Measurements from ENCODE around the gene MLEC.
"Not testable (repeated sequence)": the region's sequence is repeated elsewhere in the genome, so short reads cannot be mapped to it uniquely, and the experiment has no call there.

Gene MLEC

DNA sequence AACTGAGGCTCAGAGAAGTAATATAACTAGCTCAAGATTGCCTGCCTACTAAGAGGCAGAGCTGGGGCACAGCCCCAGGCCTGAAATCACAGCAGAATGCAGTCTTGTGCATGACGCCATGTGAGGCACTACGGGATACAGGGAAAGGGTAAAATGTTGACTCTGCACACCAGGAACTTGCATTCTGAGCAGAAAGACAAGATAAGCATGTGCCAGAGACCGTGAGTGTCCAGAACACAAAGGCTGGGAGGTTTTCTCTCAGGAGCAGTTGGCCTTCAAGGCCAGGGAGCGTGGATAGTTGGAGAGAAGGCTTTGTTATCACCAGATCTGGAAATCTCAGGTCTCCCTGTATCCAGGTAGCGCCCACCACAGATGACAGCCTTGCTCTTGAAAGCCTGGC is 23.2 kb upstream of the MLEC start:
- DNase-seq: no peak

DNA sequence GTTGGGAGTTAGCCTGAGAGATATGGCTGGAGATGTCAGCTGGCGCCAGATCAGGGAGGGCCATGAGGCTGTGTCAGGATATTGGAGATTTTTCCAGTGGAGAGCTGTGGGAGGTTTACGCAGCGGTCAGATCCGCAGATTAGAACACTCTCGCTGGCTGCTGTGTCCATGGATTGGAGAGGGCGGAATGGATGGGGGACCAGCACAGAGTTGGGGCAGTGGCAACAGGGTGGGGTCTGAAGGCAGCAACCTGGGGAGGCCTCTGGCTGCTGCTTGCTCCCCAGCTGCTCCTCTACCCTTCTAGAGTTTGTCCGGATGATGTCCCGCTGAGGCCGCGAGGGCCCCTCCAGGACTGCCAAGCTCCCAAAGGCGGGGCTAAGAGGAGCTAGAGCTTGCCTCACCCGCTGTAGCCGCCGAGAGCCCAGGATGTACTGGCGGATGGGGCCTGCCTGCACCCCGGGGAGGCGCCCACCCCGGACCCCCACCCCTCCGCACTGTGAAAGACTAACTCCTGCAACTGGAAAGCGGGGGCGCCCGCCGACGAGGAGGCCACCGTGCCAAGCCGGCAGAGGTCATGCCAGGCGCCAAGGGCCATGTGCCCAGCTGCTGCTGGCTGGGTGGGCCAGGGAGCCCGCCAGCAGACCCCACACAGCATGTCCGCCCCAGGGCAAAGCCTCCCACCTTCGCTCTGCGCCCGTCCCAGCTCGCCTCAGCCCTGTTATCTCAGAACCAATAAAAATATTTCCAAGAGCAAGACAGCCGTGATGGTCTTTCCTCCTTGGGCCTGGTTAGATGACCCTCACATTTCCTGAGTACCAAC is 20.2 kb upstream of the MLEC start:
- DNase-seq: no peak

DNA sequence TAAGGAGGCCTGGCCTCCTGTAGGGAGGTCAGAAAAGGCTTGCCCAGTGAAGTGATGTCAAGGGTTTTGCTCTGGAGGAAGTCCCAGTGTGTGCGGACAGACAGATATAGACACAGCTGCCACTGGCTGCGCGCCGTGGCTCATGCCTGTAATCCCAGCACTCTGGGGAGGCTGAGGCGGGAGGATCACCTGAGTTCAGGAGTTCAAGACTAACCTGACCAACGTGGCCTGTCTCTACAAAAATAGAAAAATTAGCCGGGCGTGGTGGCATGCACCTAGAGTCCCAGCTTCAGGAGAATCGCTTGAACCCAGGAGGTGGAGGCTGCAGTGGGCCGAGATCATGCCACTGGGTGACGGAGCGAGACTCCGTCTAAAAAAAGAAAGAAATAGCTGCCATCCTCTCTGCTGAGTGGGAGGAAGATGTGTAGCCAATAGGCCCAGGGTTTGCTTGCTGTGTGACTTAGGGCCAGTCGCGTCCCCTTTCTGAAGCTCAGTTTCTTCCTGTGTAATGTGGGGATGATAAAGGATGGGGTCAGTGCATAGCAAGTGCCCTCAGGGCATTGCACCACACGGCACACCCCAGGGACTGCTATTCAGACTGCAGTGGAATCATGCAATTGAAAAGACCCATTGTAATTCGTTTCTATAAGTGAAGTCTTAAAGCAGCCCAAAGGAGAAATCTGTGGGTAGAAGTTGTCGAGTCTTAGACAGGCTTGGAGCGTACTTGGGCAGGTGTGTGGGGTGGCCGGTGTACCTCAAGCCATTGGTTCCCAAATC is 18.7 kb upstream of the MLEC start:
- DNase-seq: no peak

DNA sequence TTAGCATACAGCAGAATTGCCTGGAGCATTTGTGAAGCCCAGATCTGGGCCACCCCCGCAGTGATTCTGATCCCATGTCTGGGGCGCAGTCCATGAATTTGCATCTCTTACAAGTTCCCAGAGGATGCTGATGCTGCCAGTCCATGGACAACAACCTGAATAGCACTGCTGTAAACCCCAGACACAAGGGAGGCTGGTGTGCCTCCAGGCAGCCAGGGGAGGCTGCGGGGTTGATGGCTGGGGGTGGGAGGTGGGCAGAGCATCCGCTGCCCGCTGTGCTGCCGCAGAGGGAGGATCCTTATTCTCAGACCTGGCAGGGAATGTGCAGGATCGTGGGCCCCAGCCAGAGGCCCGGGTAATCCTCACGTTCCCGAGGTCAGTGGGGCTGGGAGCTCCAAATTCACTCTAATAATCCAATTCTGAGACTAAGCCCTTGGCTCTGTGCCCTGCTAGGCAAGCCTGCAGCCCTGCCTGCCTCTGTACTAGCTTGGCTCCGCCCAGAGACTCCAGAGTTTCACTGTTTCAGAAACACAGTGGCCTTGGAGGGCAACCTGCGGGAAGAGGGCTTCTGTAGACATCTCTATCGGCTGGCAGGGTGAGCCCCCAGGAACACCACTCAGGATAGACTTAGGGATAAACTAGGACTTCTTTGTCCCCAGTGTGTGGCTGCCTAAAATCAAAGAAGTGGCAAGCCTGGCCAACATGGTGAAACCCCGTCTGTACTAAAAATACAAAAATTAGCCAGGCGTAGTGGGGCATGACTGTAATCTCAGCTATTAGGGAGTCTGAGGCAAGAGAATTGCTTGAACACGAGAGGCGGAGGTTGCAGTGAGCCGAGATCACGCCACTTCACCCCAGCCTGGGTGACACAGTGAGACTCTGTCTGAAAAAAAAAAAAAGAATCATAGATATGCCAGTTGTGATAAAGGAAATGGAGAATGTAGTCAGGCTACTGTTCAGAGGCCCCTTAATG is 17.8 kb upstream of the MLEC start:
- DNase-seq: no peak

DNA sequence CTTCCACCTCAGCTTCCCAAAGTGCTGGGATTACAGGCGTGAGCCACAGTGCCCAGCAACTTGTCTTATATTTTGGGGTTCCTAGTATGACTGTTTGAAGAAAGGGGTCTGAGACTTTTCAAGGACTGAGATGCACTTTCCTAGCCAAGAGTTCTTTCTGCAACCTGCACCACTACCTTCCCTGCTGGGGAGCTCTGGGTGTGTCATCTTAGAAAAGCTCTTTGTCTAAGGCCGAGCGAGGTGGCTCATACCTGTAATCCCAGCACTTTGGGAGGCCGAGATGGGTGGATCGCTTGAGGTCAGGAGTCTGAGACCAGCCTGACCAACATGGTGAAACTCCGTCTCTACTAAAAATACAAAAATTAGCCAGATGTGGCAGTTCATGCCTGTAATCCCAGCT is 16.7 kb upstream of the MLEC start:
- not testable (repeated sequence) for DNase-seq

DNA sequence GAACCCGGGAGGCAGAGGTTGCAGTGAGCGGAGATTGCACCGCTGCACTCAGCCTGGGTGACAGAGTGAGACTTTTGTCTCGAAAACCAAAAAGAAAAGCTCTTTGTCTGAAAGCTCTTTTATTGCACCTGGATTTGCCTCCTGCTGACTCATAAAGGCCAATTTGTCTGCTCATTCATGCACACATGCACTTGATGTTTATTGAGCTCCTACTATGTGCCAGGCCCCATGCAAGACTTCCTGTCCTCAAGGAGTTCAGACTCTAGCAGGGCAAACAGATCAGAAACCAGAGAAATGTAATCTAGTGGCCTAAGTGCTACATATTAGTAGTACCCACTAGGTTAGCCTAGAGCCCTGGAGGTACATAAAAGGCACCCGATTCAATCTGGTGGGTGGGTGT is 16.3 kb upstream of the MLEC start:
- DNase-seq: no peak

DNA sequence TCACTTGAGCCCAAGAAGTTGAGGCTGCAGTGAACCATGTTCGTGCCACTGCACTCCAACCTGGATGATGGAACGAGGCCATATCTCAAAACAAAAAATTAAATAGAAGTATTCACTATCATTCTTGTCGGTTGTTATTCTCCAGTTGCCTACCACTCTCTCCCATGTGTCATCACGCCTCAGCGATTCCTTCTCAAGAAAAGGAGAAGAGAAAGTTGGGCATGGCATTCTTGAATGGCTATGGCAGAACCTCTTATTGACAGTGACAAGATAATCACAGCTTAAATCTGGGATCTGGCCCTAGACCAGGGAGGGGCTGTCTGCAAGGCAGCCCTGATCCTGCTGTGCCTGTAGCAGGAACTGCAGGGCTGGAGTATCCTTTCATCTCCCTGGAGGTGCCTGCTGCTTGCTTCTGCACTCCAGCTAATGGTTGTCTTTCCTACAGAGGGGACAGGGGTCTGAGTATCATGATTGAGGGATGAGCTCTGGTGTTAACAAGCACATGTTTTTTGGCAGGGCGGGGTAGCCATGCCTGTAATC is 12.8 kb upstream of the MLEC start:
- DNase-seq: no peak

DNA sequence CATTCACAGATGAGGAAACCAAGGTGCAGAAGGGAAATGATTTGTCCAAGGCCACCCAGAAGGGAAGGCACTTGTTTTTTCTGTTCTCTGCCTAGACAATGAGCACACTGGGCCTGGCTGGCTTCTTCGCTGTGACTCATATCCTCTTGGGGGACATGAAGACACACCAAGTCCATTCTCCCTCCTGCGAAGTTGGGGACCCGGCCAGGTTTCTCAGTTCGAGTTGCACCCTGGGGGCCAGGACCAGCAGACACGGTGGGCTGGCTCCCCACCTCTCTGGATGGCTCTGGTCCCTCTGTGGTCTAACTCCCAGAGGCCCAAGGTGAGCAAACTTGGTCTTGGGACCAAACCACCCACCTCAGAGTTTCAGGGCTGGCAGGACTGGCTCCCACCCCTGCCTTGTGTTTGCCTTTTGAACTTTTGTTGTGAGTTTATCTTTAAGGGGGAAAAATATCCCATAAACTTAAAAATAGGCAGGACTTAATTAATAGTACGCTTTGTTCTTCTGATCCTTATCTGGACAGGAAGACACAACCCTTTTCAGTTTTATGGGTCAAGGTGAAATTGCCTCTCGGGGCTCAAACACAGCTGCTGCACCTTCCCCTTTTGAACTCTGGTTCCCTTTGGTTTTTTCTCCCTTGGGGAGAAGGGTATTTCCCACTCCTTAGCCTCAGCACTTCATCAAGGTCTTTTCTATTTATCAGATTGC is 9.0 kb upstream of the MLEC start:
- DNase-seq: no peak

DNA sequence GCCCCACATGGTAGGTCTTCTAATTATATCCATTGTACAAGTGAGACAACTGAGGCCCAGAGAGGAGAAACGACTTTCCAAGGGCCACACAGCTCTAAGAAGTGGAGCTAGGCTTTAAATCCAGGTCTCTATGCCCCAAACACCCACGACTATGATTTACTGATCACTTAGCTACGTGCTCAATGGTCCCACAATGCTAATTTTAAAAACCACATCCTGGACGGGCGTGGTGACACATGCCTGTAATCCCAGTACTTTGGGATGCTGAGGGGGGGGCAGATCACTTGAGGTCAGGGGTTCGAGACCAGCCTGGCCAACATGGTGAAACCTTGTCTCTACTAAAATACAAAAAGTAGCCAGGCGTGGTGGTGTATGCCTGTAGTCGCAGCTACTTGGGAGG is 8.4 kb upstream of the MLEC start:
- DNase-seq: no peak

DNA sequence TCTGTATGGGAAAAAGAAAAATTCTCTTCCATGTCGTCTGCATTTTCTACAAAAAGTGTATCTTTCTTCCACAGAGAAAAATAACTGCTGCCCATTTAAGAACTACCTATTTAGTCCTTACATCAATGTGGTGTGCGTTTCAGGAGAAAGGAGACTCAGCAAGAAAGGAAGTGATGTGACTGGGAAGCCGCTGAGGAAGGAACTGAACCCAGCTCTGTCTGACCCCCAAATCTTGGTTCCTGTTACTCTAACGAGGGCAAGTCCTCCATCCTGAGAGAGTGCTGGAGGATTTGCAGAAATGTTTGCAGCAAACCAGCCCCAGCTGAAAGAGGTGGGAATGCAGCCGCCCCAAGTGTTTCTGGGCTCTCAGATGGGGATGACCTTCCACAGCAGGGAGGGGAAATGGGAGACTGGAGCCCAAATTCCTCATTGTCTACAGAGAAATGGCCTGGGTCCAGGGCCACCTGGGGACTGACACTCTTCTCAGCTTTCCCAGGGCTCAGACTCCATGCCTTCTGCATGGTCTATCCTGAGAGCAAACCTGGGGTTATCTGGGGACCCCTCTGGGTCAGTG is 6.7 kb upstream of the MLEC start:
- DNase-seq: no peak

DNA sequence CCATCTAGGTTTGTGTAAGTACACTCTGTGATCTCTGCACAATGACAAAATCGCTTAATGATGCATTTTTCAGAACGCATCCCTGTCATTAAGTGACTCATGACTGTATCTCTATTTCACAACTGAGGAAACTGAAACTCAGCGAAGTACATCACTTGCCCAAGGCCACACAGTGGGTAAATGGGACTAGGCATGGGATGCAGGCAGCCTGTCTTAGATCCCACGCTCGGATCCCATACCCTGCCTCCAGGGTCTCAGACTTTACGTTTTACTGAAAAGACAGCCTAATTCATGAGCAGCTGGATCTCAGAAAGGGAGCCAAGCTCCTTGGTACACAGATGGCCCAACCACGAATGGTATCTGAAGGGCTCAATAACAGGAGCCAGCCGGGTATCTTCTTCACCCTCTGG is 2.4 kb upstream of the MLEC start:
- no peak for DNase-seq

DNA sequence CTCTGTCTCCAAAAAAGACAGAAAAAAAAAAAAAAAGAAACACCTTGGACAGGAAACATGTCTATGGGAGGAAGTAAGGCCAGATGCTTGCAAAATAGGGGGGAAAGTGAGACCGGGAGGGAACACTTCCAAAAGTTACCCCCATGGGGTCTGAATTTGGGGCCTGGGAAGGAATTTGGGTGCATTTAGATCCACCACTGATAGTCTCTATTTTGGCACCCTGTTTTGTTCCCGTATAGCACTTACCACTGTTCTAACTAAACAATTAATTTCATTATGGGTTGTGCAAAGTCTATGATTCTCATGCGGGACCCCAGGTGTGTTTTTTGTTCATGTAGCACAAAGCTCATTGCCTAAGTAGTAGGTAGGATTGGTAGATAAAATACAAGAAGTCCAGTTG is 1.4 kb upstream of the MLEC start:
- DNase-seq: no peak

DNA sequence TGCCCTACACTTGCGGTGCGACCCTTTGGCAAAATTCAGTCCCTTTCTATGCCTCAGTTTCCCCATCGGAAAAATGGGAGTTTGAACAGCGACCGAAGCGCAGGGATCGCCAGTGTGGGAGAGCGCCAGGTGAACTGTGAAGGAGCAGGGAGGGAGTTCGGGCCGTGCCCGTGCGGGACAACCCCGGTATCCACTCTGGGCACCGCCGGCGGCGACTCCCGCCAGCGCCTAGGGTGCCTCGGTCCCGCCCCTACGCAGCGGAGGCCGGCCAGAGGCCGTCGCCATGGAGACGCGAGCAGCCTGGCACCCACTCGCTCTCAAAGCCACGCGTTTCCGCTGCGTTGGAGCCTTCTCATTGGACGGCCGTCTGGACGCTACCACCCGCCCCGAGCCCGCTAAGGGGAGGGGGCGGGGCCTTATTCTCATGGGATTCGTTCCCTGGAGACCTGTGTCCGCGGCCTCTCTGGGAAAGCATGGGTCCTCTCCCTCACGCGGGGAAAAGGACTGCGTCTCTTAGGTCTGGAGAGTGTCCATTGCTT is 729 bp upstream of the MLEC start:
- peak; percentile 98 for DNase-seq

DNA sequence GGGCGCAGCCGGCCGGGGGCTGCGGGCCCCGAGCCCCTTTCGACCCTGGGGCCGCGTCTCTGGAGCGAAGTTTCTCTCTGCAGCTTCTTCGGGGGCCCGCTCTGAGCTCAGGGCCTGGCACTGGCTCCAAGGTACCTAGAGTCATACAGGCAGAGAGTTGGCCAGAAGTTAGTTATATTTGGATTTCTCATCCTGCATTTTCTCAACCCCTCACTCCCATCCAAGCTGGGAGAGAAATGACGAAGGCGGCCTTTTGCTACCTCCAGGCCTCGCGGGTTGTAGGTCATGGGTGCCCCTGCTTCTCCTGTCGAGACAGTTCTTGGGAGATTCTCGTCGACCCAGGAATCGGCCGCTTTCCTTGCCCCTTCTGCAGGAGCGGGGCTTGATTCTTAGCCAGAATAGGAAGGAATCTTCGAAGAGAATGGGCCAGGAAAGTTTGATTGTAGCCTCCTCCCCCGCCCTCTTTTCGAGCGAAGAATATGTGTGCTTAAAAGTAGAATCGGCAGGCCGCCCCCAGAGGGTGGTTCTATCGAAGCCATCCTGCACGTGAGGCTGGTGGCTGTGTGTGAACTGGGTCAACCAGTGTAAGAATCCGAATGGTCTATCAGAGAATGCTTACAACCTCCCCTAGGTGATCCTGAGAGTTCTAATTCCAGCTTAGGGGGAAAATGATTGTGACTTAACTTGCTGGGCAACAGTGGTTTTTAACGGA is 785 bp downstream of the MLEC start:
- DNase-seq: no peak

DNA sequence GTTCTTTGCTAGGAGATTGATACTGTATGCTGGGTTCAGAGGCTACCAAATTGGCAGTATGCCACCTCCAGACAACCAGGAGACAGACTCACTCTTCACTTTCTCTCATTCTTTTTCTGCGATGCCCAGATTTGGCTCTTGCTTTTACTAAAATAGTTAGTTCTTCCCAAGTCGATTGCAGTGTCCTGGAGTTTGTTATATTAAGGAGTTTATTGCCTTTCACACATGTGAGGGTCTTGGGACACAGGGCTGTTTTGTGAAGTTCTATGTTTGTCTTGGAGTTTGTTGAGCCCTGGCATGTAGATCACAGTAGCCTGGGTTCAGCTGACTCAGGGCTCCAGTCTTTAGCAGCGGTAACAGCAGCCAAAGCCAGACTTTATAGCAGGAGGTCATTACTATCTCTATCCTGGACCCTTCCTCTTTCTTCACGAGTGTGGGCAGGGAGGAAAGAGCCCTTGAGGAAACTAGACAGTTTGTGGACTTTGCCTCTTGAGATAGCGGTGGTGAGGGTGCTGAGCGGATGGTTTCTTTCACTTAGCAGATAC is 1.6 kb downstream of the MLEC start:
- DNase-seq: no peak

DNA sequence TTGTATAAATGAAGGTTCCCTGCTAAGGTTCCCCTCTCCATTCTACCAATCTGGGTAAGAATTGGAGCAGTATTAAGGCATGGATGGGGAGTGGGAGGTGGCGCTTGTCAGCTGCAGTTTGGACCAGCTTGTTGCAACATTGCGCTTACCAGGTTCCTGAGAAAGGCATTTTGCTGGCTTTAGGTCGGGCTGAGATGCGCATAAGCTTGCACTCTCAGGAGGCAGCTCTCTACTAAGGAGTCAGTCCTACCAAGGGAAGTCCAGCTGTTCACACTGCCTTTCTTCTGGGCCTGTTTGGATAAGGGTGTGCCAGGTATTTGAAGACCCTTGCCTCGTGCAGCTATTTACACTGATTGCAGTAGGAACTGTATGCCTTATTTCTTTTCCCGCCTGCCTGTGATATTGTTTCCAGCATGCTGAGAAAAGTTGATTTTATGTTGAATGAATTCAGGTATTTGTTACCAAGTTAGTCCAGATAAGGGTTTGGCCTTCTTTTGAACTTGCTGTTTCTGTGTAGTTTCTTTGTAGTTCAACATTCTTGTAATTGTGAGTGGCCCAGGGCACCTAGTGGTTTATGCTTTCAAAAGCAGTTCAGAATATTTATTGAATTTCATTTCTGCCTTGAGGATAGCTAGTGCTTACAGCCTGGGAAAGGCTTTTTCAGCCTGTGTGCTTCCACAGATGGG is 2.6 kb downstream of the MLEC start:
- no peak for DNase-seq

DNA sequence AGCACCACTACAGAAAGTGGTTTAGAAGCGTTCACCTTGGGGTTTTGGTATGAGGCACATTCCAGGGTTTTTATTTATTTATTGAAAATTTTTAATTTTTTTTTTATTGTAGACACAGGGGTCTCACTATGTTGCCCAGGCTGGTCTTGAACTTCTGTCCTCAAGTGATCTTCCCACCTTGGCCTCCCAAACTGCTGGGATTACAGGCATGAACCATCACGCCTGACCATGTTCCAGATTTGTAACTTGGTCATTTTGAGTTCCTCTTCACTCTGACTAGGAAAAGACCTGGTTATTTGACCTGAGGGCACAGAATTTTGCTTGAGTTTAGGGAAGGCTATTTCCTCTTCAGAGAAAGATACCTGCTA is 3.1 kb downstream of the MLEC start:
- no peak for DNase-seq

DNA sequence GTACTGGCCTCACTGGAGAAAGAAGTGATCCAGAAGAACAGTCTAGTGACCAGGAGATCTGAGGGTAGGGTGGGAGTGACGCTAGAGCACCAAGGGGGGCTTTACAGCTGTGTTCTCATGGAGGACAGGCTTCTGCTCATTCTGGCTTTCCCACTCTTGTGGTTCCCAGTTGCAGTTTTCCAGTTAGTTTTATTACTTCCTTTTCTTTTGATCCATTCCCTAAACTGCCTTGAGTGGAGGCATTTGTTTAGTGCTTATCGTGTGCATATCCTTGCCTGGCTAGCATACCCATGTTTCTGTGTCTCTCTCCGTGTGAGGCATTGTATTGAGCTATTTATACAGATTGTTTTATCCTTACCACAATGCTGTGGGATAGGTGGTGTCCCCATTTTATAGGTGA is 4.0 kb downstream of the MLEC start:
- no peak for DNase-seq

DNA sequence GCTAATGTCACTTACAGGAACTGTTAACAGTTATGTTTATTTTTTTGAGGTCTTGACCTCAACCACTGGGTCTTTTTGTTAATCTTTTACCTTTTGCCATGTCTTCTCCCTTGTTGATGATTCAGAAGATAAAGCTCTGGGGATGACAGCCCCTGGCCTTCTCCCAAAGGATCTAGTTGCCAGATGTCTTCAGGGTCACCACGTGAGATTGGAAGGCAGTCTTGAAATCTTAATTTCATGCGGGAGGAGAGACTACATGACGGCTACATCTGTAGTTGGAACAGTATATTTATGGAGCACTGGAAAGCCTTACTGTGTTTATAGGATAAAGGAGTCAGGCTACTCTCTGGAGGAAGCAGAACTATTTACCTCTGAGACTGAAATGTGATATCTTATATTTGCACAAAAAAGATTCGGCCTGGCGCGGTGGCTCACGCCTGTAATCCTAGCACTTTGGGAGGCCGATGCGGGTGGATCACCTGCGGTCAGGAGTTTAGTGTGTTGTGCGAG is 5.6 kb downstream of the MLEC start:
- no peak for DNase-seq

DNA sequence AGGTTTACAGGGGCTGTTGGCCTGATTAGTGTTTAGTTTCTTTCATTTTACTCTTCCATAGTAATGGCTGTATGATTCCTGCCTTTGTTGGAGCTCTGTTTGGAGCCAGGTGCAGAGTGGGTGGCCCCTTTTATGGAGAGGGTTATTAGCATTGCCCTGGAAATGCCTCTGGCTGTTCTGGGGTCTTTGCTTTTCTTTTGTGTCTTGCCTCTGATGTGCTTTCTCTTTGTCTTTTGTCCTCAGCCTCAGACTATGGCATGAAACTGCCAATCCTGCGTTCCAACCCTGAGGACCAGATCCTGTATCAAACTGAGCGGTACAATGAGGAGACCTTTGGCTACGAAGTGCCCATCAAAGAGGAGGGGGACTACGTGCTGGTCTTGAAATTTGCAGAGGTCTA is 6.9 kb downstream of the MLEC start:
- no peak for DNase-seq
